HEK293T (cell line): ENCODE results near the gene PCK1.

Experiments used
- CTCF ChIA-PET: fragments of 350-600 bp; formaldehyde crosslinking; extraction: SDS; loops from one replicate; lab custom pipeline; 2021; ENCODE audit warnings: antibody characterized with exemption, inconsistent platforms; lab: Yijun Ruan, JAX
- POLR2A ChIA-PET: fragments of 350-600 bp; formaldehyde crosslinking; extraction: SDS; loops from one replicate; lab custom pipeline; 2020; ENCODE audit warnings: antibody characterized with exemption, inconsistent platforms; lab: Yijun Ruan, JAX
- DNase-seq: peaks from one replicate; pipeline ENCODE4 v3.0.0; 2012; ENCODE audit warnings: mixed read lengths; ENCODE audit errors: extremely low spot score
- ARNT ChIP-seq: fragments of 450-650 bp; IDR thresholded peaks from 2 replicates; pipeline ENCODE4 v1.6.1; 2017; ENCODE audit warnings: mild to moderate bottlenecking
- BHLHE40 ChIP-seq: fragments of 450-650 bp; IDR thresholded peaks from 2 replicates; pipeline ENCODE4 v1.6.1; 2016; ENCODE audit warnings: mild to moderate bottlenecking, moderate library complexity, borderline replicate concordance
- CTBP1 ChIP-seq: fragments of 450-650 bp; IDR thresholded peaks from 2 replicates; pipeline ENCODE4 v1.6.1; 2016; ENCODE audit warnings: borderline replicate concordance
- ELF4 ChIP-seq: fragments of 450-650 bp; IDR thresholded peaks from 2 replicates; pipeline ENCODE4 v1.6.1; 2017; ENCODE audit warnings: antibody characterized with exemption
- FOXA1 ChIP-seq: fragments of 450-650 bp; IDR thresholded peaks from 2 replicates; pipeline ENCODE4 v1.6.1; 2016; ENCODE audit warnings: mild to moderate bottlenecking
- FOXK2 ChIP-seq: fragments of 450-650 bp; IDR thresholded peaks from 2 replicates; pipeline ENCODE4 v1.6.1; 2016; ENCODE audit warnings: mild to moderate bottlenecking
- FOXM1 ChIP-seq: fragments of 450-650 bp; IDR thresholded peaks from 2 replicates; pipeline ENCODE4 v1.6.1; 2017; ENCODE audit warnings: mild to moderate bottlenecking, borderline replicate concordance
- HDGF ChIP-seq: fragments of 450-650 bp; IDR thresholded peaks from 2 replicates; pipeline ENCODE4 v1.6.1; 2017; ENCODE audit warnings: antibody characterized with exemption, borderline replicate concordance
- L3MBTL2 ChIP-seq: fragments of 450-650 bp; conservative IDR thresholded peaks from 2 replicates; pipeline ENCODE4 v1.6.1; 2016; ENCODE audit warnings: mild to moderate bottlenecking
- LEF1 ChIP-seq: fragments of 450-650 bp; IDR thresholded peaks from 2 replicates; pipeline ENCODE4 v1.6.1; 2017; ENCODE audit warnings: mild to moderate bottlenecking, borderline replicate concordance
- NFRKB ChIP-seq: fragments of 450-650 bp; IDR thresholded peaks from 2 replicates; pipeline ENCODE4 v1.6.1; 2016; ENCODE audit warnings: mild to moderate bottlenecking, moderate library complexity
- PKNOX1 ChIP-seq: fragments of 450-650 bp; IDR thresholded peaks from 2 replicates; pipeline ENCODE4 v1.6.1; 2016
- SP1 ChIP-seq: fragments of 450-650 bp; IDR thresholded peaks from 2 replicates; pipeline ENCODE4 v1.6.1; 2017
- SUZ12 ChIP-seq: fragments of 450-650 bp; IDR thresholded peaks from 2 replicates; pipeline ENCODE4 v1.6.1; 2016; ENCODE audit warnings: mild to moderate bottlenecking
- TARDBP ChIP-seq: fragments of 450-650 bp; IDR thresholded peaks from 2 replicates; pipeline ENCODE4 v1.6.1; 2016
- ZNF384 ChIP-seq: fragments of 450-650 bp; IDR thresholded peaks from 2 replicates; pipeline ENCODE4 v1.6.1; 2016

The PCK1 gene

GRCh38 chr20:57595041-57596030, 34.4 kb downstream of the PCK1 start:
- ChIA-PET POLR2A (no interaction called here), CTCF (interaction anchor here (0.5 to 1.4 kb wide), 5 partner anchors 8 to 1437 kb away, joined by 3 to 8 read pairs (median 3); partner anchors contain the start of gene ATP5F1E)
- TF ChIP-seq BHLHE40, result no peak
- DNase-seq, result no peak

GRCh38 chr20:57596358-57596757, 35.4 kb downstream of the PCK1 start:
- no peak for DNase-seq
- no peak for TF ChIP-seq TARDBP
- TF ChIP-seq L3MBTL2, result no peak
- no peak for TF ChIP-seq FOXA1
- TF ChIP-seq SP1, result no peak
- no peak for TF ChIP-seq BHLHE40
- TF ChIP-seq PKNOX1, result no peak
- TF ChIP-seq LEF1, result no peak
- ChIA-PET POLR2A (no interaction called here), CTCF (interaction anchor here (0.6 to 1.4 kb wide), 4 partner anchors 9 to 141 kb away, joined by 3 to 8 read pairs (median 4); no protein-coding TSS in a partner anchor)

GRCh38 chr20:57596998-57597939, 36.4 kb downstream of the PCK1 start:
- CTCF ChIA-PET, result interaction anchor here (0.6 to 1.4 kb wide), 4 partner anchors 10 to 140 kb away, joined by 3 to 5 read pairs (median 3); no protein-coding TSS in a partner anchor
- POLR2A ChIA-PET, result no interaction called here
- TF ChIP-seq PKNOX1 (peak; percentile 91), SP1 (no peak), HDGF (no peak), NFRKB (no peak), LEF1 (no peak)
- peak; percentile 86 for DNase-seq

- ChIA-PET CTCF (no interaction called here), POLR2A (no interaction called here)
- DNase-seq, result no peak
- no peak for TF ChIP-seq ELF4
- TF ChIP-seq SUZ12, result no peak
- TF ChIP-seq PKNOX1, result no peak
- TF ChIP-seq HDGF, result no peak
- no peak for TF ChIP-seq TARDBP
- no peak for TF ChIP-seq ZNF384
- TF ChIP-seq L3MBTL2, result no peak
- no peak for TF ChIP-seq LEF1
- no peak for TF ChIP-seq ARNT
- no peak for TF ChIP-seq FOXM1
- TF ChIP-seq FOXA1, result no peak
- no peak for TF ChIP-seq SP1
- TF ChIP-seq CTBP1, result no peak
Measured at GRCh38 chr20:57598060-57598459, 37.1 kb downstream of the PCK1 start.

- ChIA-PET POLR2A (no interaction called here), CTCF (no interaction called here)
- no peak for DNase-seq
- TF ChIP-seq FOXK2 (no peak), CTBP1 (no peak), NFRKB (no peak), TARDBP (no peak), LEF1 (no peak), BHLHE40 (no peak), SUZ12 (no peak), HDGF (no peak), ZNF384 (no peak), ARNT (no peak), PKNOX1 (no peak), ELF4 (no peak), FOXM1 (no peak)
Measured at GRCh38 chr20:57598491-57598890, 37.6 kb downstream of the PCK1 start.
